Stomach (tissue), 4 donors: ENCODE data around the gene TBC1D9B.

Source experiments
- POLR2A ChIP-seq, 4 donors: fragments of 450-650 bp; IDR thresholded peaks; one replicate each; pipeline ENCODE4 v1.6.1; 2016; ENCODE audit warnings: antibody characterized with exemption in 4 of 4, control low read depth in 2 of 4, mild to moderate bottlenecking in 1 of 4, moderate library complexity in 1 of 4
- POLR2AphosphoS5 ChIP-seq, 3 donors: sonication (generic); formaldehyde crosslinking; IDR thresholded peaks; one replicate each; pipeline ENCODE4 v1.6.1; 2016; ENCODE audit warnings: antibody characterized with exemption in 3 of 3
- TF ChIP-seq, protein P1 (sequence below), 7 experiments: fragments of 450-650 bp in 4 of 7; fragments of 200-600 bp in 3 of 7; sonication (generic) in 3 of 7; IDR thresholded peaks; one replicate each; pipeline ENCODE4 v1.5.1; 2016 to 2019; ENCODE audit warnings: antibody characterized with exemption in 7 of 7, control low read depth in 2 of 7, mild to moderate bottlenecking in 1 of 7

DNA sequence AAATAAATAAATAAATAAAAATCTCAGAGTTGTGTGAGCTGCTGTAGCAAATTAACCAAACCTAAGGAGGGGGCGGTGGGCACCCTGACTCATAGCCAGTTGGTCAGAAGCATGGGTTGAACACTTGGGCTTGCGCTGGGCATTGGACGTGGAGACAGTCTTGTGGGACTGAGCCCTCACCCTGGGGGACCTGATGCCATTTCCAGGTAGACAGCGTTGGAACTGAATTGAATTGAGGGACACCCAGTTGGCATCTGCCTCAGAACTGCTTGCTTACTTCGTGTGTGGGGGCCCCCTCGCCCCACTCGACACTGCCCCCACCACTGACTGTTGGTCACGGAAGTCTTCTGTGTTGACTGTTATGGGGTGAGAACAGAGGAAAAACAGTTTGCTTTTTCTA, 19.0 kb upstream of the TBC1D9B start:
- TF ChIP-seq POLR2A (IDR thresholded peaks at IDR 0.05): no peak
- TF ChIP-seq POLR2AphosphoS5 (IDR thresholded peaks at IDR 0.05): no peak
- TF ChIP-seq, protein P1, sequence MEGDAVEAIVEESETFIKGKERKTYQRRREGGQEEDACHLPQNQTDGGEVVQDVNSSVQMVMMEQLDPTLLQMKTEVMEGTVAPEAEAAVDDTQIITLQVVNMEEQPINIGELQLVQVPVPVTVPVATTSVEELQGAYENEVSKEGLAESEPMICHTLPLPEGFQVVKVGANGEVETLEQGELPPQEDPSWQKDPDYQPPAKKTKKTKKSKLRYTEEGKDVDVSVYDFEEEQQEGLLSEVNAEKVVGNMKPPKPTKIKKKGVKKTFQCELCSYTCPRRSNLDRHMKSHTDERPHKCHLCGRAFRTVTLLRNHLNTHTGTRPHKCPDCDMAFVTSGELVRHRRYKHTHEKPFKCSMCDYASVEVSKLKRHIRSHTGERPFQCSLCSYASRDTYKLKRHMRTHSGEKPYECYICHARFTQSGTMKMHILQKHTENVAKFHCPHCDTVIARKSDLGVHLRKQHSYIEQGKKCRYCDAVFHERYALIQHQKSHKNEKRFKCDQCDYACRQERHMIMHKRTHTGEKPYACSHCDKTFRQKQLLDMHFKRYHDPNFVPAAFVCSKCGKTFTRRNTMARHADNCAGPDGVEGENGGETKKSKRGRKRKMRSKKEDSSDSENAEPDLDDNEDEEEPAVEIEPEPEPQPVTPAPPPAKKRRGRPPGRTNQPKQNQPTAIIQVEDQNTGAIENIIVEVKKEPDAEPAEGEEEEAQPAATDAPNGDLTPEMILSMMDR (IDR thresholded peaks at IDR 0.05): no peak
